D721Med (cell line): ENCODE measurements around the gene GRIK4.
A peak's percentile ranks its signal among the peaks of the same experiment; 100 is the strongest.

Experiments
- DNase-seq: peaks from one replicate; pipeline ENCODE4 v3.0.0; 2011; ENCODE audit warnings: low spot score; ENCODE audit not compliant: insufficient read length
- FAIRE-seq: peaks from 2 replicates; lab custom pipeline; 2011; peaks lifted over from hg19 to GRCh38; lab: Jason Lieb, UNC
- CTCF ChIP-seq: IDR thresholded peaks from 2 replicates; pipeline ENCODE4 v1.5.1; 2012; ENCODE audit warnings: mild to moderate bottlenecking, control low read depth; ENCODE audit not compliant: insufficient read depth; ENCODE audit errors: missing control alignments

Gene GRIK4

GRCh38 chr11:120884154-120885020 lies 372.8 kb downstream of the GRIK4 start:
- DNase-seq (no peak), FAIRE-seq (no peak)
- no peak for TF ChIP-seq CTCF

GRCh38 chr11:120890609-120891320 lies 379.2 kb downstream of the GRIK4 start:
- FAIRE-seq (no peak), DNase-seq (no peak)
- TF ChIP-seq CTCF: no peak

GRCh38 chr11:120893440-120894201 lies 382.1 kb downstream of the GRIK4 start:
- DNase-seq (no peak), FAIRE-seq (peak; percentile 56)
- no peak for TF ChIP-seq CTCF

- no peak for TF ChIP-seq CTCF
- FAIRE-seq (no peak), DNase-seq (no peak)
Observed at GRCh38 chr11:120894202-120894985, 382.8 kb downstream of the GRIK4 start.

GRCh38 chr11:120896687-120897086 lies 385.1 kb downstream of the GRIK4 start:
- FAIRE-seq: no peak
- TF ChIP-seq CTCF: no peak

GRCh38 chr11:120898568-120898967 lies 387.0 kb downstream of the GRIK4 start:
- FAIRE-seq (no peak), DNase-seq (no peak)
- TF ChIP-seq CTCF: no peak

More at GRCh38 chr11:120896687-120897086, 385.1 kb downstream of the GRIK4 start:
- no peak for DNase-seq
